ENCODE results near the gene CERS5. TPM values are rescaled to one million over a fixed set of nuclear protein-coding genes. Genes with fewer than 3 reads are reported as not detected.

The CERS5 gene
- total and polyA plus RNA-seq, 4 donors = 6.9 to 16.2 (median 8.2) TPM

GRCh38 chr12:50196537-50196936 is 29.4 kb upstream of the CERS5 start:
- Histone ChIP-seq H3K9ac (ENCODE audit: low read depth in 1 of 2, low read length in 2 of 2) (no peak overlapping the region), H3K4me3 (ENCODE audit: low read depth in 1 of 3, low read length in 3 of 3) (no peak overlapping the region), H3K27ac (ENCODE audit: low read depth in 1 of 2, low read length in 2 of 2) (no peak overlapping the region), H3K9me3 (ENCODE audit: control insufficient read depth in 4 of 4, low read length in 3 of 4) (no peaks in the 10 kb centered on the region), H3K27me3 (ENCODE audit: control insufficient read depth in 4 of 4, insufficient read depth in 4 of 4, low read length in 3 of 4) (no peaks in the 10 kb centered on the region), H3K4me1 (ENCODE audit: control insufficient read depth in 4 of 4, insufficient read depth in 4 of 4, low read length in 3 of 4) (no peaks in the 10 kb centered on the region), H3K36me3 (ENCODE audit: control insufficient read depth in 4 of 4, insufficient read depth in 3 of 4, low read depth in 1 of 4, low read length in 3 of 4) (peaks cover 1 to 6% (median 4%) of the 10 kb centered on the region in 4 donors)
- TF ChIP-seq SP1 (IDR thresholded peaks at IDR 0.05) (no peak), YY1 (IDR thresholded peaks at IDR 0.05) (no peak), TAF1 (conservative IDR thresholded peaks at IDR 0.05) (no peak), ATF3 (IDR thresholded peaks at IDR 0.05) (no peak)
- DNase-seq (ENCODE audit: low spot score) = no peak
- 85% methylated on average over 4 of the region's 4 CpGs for WGBS

- Histone ChIP-seq H3K4me1 (ENCODE audit: control insufficient read depth in 4 of 4, insufficient read depth in 4 of 4, low read length in 3 of 4) (no peaks in the 10 kb centered on the region), H3K36me3 (ENCODE audit: control insufficient read depth in 4 of 4, insufficient read depth in 3 of 4, low read depth in 1 of 4, low read length in 3 of 4) (peaks cover 1 to 6% (median 4%) of the 10 kb centered on the region in 4 donors), H3K9ac (ENCODE audit: low read depth in 1 of 2, low read length in 2 of 2) (no peak overlapping the region), H3K4me3 (ENCODE audit: low read depth in 1 of 3, low read length in 3 of 3) (no peak overlapping the region), H3K9me3 (ENCODE audit: control insufficient read depth in 4 of 4, low read length in 3 of 4) (no peaks in the 10 kb centered on the region), H3K27me3 (ENCODE audit: control insufficient read depth in 4 of 4, insufficient read depth in 4 of 4, low read length in 3 of 4) (no peaks in the 10 kb centered on the region), H3K27ac (ENCODE audit: low read depth in 1 of 2, low read length in 2 of 2) (no peak overlapping the region)
- DNase-seq (ENCODE audit: low spot score) = no peak
- TF ChIP-seq MAX (IDR thresholded peaks at IDR 0.05) (no peak), GABPA (IDR thresholded peaks at IDR 0.05 in 1 of 2, conservative IDR thresholded peaks at IDR 0.05 in 1 of 2) (no peak), NR2F2 (IDR thresholded peaks at IDR 0.05) (no peak), YY1 (IDR thresholded peaks at IDR 0.05) (no peak), HNF4A (conservative IDR thresholded peaks at IDR 0.05) (no peak), RAD21 (IDR thresholded peaks at IDR 0.05) (no peak), JUND (IDR thresholded peaks at IDR 0.05) (no peak), FOXA1 (IDR thresholded peaks at IDR 0.05) (no peak)
- TF ChIP-seq, protein P1, sequence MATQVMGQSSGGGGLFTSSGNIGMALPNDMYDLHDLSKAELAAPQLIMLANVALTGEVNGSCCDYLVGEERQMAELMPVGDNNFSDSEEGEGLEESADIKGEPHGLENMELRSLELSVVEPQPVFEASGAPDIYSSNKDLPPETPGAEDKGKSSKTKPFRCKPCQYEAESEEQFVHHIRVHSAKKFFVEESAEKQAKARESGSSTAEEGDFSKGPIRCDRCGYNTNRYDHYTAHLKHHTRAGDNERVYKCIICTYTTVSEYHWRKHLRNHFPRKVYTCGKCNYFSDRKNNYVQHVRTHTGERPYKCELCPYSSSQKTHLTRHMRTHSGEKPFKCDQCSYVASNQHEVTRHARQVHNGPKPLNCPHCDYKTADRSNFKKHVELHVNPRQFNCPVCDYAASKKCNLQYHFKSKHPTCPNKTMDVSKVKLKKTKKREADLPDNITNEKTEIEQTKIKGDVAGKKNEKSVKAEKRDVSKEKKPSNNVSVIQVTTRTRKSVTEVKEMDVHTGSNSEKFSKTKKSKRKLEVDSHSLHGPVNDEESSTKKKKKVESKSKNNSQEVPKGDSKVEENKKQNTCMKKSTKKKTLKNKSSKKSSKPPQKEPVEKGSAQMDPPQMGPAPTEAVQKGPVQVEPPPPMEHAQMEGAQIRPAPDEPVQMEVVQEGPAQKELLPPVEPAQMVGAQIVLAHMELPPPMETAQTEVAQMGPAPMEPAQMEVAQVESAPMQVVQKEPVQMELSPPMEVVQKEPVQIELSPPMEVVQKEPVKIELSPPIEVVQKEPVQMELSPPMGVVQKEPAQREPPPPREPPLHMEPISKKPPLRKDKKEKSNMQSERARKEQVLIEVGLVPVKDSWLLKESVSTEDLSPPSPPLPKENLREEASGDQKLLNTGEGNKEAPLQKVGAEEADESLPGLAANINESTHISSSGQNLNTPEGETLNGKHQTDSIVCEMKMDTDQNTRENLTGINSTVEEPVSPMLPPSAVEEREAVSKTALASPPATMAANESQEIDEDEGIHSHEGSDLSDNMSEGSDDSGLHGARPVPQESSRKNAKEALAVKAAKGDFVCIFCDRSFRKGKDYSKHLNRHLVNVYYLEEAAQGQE (IDR thresholded peaks at IDR 0.05) = no peak
- WGBS = 95% methylated on average over 4 of the region's 4 CpGs
Observed at GRCh38 chr12:50195832-50196231, 28.7 kb upstream of the CERS5 start.

DNA sequence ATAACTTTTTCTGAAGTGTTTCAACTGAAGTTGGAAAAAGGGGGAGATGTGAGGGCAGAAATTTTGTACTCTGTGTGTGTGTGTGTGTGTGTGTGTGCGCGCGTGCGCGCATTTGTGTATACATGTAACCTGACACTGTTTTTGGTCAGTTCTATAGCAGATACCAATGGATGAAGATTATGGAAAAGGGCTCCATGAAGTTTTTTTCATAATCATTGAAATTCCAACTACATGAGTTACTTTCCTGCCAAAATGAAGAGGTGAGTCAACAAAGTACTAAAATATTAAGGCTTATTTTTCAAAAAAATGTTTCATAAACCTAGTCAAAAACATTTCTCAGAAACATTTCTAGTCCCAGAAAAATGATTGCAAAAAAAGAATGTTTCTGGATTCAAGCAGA is 25.7 kb upstream of the CERS5 start:
- Histone ChIP-seq H3K4me3 (ENCODE audit: low read depth in 1 of 3, low read length in 3 of 3) (no peak overlapping the region), H3K4me1 (ENCODE audit: control insufficient read depth in 4 of 4, insufficient read depth in 4 of 4, low read length in 3 of 4) (no peaks in the 10 kb centered on the region), H3K9me3 (ENCODE audit: control insufficient read depth in 4 of 4, low read length in 3 of 4) (no peaks in the 10 kb centered on the region), H3K36me3 (ENCODE audit: control insufficient read depth in 4 of 4, insufficient read depth in 3 of 4, low read depth in 1 of 4, low read length in 3 of 4) (peaks cover 0 to 3% (median 2%) of the 10 kb centered on the region in 4 donors), H3K27me3 (ENCODE audit: control insufficient read depth in 4 of 4, insufficient read depth in 4 of 4, low read length in 3 of 4) (no peaks in the 10 kb centered on the region), H3K27ac (ENCODE audit: low read depth in 1 of 2, low read length in 2 of 2) (no peak overlapping the region), H3K9ac (ENCODE audit: low read depth in 1 of 2, low read length in 2 of 2) (no peak overlapping the region)
- no peak for TF ChIP-seq MAX (IDR thresholded peaks at IDR 0.05)
- DNase-seq (ENCODE audit: low spot score) = no peak
- 90% methylated on average over 5 of the region's 5 CpGs for WGBS

Data from liver (tissue), 9 donors.